ENCODE measurements around the gene ARG1.

The ARG1 gene

DNA sequence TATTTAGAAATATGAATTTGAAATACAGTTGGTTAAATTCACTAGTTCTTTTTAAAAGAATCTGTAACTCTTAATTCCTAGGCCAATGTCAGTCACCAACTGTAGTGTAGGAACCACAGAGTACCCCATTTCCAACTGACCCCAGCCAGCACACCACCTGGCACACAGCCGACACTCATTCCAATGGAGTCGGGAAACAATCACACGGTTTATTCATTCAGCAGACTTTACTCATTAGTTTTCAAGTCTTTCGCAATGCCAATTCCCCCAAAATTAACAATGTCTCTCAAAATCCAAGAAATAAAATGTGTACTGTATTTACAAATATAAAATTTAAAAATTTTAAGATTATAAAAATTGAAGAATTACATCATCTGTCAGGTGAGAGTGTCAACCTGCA, 13.5 kb downstream of the ARG1 start:
- DNase-seq: peak in 1 of 14 donors; percentile 12

DNA sequence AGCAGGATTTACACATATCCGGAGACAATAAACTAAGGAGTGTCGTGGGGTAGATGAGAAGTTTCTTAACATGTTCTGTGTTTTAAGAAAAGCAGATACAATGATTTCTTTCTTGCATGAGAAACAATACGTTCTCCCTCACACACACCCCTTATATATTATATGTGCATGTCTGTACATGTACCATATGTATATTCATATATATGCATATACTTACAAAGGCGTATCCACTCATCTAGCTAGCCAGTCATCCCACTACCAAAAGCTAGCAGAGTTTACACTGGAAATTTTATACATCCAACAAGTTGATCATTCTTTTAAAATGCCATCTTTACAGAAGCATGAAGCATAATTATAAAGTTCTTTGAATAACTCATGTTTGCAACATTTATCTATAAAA, 14.9 kb downstream of the ARG1 start:
- no peak for DNase-seq

DNA sequence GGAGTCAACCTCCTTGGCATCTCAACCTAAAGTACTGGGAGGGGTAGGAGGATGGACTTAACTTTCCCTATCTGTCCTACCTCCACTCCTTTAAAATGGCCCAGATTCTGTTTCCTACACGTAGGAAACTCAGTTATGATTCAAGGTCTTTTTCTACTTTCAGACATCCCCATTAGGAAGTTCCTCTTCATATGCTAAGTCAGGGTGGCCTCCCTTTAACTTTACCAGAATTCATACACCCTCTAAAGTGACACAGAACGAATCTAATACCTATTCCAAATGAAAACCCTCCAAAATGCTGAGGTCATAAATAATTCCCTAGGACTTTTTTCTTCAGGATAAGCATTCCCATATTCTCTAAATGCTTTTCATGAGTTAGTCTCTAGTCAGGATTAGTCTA, 15.6 kb downstream of the ARG1 start:
- no peak for DNase-seq

- DNase-seq: no peak
Measured at GRCh38 chr6:131592935-131593334, 19.9 kb downstream of the ARG1 start.

DNA sequence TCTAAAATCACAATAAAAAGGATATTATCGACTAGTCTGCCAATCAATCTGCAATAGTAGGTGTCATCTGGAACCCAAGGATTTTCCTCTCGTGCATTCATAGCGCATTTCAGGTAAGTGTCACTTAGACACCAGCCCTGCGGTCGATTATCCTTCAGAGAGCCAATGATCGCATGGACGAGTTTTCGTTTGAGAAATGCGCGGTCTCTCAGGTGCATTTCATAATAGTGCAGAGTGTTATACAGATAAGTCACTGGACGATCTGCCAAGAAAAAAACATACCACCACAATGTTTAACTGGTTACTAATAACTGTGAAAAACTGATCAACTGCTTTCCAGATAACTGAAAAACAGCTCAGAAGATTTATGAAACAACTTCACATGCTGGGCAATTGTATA, 21.0 kb downstream of the ARG1 start:
- no peak for DNase-seq

DNA sequence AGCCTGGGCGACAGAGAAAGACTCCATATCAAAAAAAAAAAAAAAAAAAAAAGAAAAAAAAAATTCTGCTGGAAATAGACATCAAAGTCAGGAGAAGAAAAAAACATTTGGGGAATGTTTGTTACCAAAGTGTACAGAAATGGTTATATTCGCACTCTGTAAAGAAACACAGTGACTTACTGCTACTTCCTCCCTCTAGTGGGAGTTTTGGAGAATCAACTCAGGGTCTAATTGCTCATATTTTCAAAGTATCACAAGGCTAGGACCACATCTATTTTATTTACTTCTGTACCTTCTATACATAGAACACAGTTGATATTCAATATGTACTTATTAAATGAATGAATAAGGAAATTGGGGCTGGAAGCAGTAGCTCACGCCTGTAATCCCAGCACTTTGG, 24.4 kb downstream of the ARG1 start:
- DNase-seq: no peak

GRCh38 chr6:131600716-131601115, 27.7 kb downstream of the ARG1 start:
- DNase-seq: no peak

DNA sequence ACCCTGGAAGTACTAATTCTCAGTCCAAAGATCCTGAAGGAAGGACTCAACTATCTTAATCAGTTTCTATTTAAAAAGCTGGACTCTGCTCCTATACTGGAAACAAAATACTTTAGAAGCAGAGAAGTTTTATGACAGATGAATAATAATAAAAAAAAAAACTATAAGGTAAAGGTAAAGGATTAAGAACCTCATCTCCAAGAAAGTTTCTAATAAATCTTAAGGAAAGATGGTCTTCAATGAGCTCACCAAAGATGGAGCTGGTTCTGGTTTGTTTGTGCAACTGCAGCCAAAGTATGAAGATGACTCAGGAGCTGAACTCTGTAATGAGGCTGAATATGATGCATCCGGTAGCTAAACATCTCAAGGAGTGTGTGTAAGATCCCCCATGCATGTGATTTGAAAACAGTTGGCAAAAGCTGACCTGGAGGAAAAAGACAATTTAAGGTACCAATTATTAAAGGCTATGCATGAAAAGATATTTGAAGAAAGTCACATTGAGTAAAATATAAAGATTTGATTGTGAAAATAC, 29.8 kb downstream of the ARG1 start:
- DNase-seq: no peak

GRCh38 chr6:131613296-131613925, 40.4 kb downstream of the ARG1 start:
- no peak for DNase-seq

DNA sequence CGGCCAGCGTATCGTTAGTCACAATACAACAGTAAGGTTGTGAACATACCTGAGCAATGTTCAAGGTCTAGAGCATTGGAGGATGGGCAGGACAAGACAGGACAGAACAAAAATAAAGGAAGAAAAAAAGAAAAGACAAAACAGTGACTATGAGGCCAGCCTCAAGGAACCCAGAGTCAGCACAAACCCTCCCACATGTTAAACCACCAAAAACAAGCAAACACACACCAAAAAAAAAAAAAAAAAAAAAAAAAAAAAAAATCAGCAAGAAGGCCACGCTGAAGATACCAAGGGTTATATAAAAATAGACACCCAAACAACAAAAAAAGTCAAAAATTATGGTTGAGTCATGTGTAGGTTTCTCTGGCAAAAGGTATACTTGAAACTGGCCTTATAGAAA, 42.2 kb downstream of the ARG1 start:
- DNase-seq: no peak

DNA sequence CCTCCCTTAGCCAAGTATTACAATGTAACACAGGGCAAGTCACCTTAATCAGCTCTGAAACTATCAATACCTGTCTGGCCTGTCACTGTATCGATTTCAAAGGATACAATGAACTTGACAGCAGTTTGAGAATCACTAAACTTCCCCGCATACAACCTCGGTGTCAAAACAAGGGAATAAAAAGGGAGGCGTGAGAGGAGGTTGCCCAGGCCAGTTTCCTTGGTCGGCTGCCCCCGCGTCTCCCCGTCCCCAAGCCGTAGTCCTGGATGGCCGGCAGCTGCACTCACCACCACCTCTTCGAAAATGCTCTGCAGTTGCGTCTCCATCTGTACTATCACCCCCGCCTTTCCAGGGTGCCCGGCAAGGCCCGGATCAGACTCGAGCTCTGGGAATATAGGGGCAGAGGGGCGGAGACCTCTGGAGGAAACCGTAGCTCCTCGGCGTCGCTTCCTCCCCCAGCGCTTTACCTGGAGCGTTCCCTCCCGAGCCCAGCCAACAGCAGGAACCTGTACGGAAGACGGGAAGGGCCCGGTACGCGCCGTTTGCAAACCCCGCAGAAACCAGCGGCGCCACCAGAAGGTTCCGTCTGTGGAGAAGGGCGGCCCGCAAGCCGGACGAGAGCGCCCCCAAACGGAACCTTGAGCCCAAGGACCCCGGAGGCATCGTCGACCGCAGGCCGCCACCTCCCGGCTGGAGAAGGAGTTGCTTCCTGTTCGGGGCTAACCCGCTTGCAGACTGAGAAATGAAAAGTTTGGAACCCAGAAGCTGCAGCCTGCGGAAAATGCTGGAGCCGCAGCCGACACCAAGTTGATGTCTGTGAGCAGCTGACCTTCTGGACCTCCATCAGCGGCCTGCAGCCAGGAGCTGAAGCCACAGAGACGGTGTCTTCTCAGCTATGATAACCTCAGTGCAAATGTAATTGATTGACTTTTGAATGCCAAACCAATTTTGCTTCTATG, 55.0 kb downstream of the ARG1 start, which contains the start of gene MED23:
MED23 (minus strand) TSS at position 519 of the 959 bp plus-strand sequence; CDS start at position 326, 193 bp downstream.
- peak; percentile 30 to 95 (median 93) for DNase-seq

DNA sequence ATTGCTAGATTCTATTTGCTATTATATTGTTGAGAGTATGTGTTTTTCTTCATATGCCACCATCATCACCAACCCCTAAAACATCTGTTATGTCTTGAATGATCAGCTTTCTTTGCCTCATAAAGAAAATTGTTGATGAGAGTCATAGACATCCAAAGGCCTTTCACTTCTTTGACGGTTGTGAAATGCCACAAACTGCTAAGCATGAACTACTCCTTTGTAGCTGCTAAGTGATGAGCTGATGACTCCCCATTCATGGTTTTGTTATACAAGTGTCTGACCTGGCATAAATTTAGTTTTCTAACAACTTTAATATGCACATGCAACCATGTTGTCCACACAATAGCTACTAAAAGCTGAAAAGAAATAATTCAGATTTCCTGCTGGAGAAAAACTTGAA, 55.7 kb downstream of the ARG1 start:
- DNase-seq: peak in 1 of 14 donors; percentile 27

DNA sequence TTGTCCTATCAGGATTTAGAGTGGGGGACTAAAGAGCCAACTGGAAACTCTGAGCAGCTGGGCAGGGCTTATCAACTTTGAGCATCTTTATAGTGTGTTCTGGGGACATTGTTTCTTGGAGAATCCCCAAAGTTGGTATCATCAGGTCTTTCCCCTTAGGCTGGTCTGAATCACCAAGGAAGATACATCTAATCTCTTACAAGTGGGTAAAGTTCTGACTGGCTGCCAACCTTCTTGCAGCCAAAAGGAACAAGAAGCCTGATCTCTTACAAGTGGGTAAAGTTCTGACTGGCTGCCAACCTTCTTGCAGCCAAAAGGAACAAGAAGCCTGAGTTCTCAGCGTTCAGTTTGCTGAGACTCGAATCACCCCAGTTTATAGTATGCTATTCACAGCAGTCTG, 56.6 kb downstream of the ARG1 start:
- no peak for DNase-seq

DNA sequence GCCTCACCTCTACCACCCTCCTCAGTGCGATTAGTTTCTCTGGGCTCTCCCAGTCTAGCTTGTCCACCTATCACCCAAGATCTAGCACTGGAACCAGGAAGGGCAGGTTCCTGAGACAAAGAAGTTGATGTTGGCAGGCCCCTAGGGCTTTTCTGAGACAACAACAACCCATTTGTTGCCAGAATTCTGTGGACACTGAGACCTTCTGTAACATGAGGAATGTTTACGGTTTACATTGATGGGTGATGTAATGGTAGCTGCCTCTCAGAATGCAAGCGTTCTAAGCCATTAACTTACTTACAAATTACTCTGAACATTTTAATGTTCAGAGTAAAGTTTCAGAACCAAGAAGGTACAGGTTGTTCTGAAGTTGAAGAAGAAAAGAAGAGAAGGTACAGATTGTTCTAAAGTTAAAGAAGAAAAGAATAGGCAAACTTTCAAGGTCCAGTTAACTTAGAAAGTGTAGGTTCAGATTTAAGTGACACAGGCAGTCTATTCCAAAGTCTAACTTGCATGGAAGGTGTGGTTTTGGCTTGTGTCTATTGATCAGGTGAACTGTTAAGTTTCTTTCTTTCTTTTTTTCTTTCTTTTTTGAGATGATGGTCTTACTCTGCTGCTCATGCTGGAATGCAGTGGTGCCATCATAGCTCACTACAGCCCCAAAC, 58.7 kb downstream of the ARG1 start:
- no peak for DNase-seq

All from C1 segment of cervical spinal cord (tissue), 14 donors.